ENCODE measurements around the gene CHCHD4. TPM values are rescaled to one million over a fixed set of nuclear protein-coding genes. Genes with fewer than 3 reads are reported as not detected.

The CHCHD4 gene
- total RNA-seq, 1 experiment from 2014 or later: 27.5 TPM

DNA sequence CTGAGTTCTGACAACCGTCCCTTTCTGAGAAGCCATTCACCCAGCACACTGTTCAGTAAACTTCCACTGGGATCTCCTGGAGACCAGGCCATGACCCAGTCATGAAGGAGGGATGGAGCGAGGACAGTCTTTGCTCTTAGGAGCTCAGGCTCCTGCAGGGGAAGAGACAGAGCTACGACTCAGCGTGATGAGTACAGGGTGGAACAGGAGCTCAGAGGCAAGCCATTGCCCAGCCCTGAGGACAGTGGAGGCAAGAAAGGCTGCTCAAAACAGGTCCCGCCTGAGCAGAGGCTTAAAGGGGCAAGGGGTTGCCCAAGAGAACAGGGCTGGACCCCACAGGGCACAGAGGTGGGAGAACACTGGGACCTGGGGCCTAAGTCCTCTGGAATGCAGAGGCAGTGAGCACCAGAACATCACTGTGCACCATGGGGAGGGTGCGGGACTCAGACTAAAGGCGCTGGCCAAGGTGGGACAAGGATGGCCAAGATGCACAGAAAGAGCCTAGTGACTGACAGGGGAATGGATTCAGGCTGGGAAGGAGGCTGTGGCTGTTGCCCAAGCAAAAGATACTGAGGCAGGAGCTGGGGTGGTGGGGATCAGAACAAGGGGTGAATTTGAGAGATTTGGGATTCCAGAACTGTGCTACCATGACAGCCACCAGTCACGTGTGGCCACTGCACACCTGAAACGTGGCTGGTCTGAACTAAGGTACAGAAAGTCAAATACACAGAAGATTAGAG, 26.0 kb upstream of the CHCHD4 start:
- ChIA-PET POLR2A (interaction anchor here (0.5 kb wide), 1 partner anchor 665 kb away, joined by 6 read pairs; no protein-coding TSS in a partner anchor), CTCF (interaction anchor here (0.9 to 1.8 kb wide), 2 partner anchors 25 to 53 kb away, joined by 3 to 4 read pairs; no protein-coding TSS in a partner anchor)
- peaks cover 20% of the 10 kb centered on the region for H3K4me1 Mint-ChIP-seq
- DNase-seq (ENCODE audit: low spot score) (no peak), ATAC-seq (no peak)
- no peak for TF ChIP-seq NFE2L1 (CRISPR knock-in tag; IDR thresholded peaks at IDR 0.05)
- TF ChIP-seq ZNF671 (CRISPR knock-in tag; IDR thresholded peaks at IDR 0.05): no peak
- no peak for TF ChIP-seq ATF1 (CRISPR knock-in tag; IDR thresholded peaks at IDR 0.05)
- TF ChIP-seq, protein P1, sequence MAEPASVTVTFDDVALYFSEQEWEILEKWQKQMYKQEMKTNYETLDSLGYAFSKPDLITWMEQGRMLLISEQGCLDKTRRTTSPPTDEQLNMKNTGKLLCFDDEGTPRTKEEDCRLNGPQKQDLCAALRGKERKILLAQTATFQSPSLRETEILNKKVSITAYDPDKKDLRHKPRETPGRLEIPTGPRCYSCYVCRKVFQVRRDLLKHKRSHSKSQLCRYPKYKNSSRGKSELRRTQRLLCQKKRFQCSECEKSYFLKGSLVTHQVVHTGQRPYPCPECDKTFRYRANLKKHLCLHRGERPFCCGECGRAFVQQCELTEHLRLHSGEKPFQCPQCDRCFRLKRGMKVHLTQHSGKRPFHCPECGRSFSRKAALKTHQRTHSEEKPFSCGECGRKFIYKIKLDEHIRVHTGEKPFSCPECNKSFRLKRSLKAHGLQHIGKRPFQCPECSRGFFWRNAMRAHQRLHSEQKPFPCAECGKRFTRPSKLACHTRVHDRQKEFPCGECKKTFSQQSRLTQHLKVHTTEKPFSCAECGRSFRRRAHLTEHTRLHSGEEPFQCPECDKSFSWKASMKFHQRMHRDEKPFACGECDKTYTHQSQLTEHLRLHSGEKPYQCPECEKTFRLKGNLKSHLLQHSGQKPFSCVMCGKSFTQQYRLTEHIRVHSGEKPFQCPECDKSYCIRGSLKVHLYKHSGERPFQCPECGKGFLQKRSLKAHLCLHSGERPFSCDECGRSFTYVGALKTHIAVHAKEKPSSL (CRISPR knock-in tag; conservative IDR thresholded peaks at IDR 0.05): no peak
- TF ChIP-seq ELF4 (CRISPR knock-in tag; IDR thresholded peaks at IDR 0.05; ENCODE audit: low read depth): no peak
- H3K27me3 Mint-ChIP-seq (ENCODE audit: low read depth): no peaks in the 10 kb centered on the region
- peak overlapping the region; percentile 77 for H3K27ac Mint-ChIP-seq
- H3K9me3 Mint-ChIP-seq: no peaks in the 10 kb centered on the region
- peaks cover 23% of the 10 kb centered on the region for H3K36me3 Mint-ChIP-seq
- no peak overlapping the region for H3K4me3 Mint-ChIP-seq

DNA sequence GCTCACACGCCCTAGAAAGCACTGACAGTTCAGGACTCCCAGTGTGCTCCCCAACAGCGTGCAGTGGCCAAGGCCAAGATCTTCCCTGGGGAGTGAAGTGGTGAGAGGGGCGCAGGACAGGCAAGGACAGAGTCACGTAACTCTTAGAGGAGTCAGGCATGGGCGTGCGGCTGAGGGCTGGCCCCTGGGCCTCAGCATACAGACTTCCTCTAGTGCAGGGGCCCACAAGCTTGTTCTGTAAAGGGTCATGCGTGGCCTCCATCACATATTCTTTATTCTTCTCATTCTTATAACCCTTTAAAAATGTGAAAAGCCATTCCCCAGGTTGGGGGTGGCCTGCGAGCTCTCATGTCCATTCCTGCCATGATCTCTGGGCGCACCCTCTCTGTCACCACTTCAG, 25.4 kb upstream of the CHCHD4 start:
- H3K4me1 Mint-ChIP-seq: peaks cover 22% of the 10 kb centered on the region
- TF ChIP-seq ELF4 (CRISPR knock-in tag; IDR thresholded peaks at IDR 0.05; ENCODE audit: low read depth) (no peak), NFATC4 (CRISPR knock-in tag; IDR thresholded peaks at IDR 0.05) (no peak), ATF1 (CRISPR knock-in tag; IDR thresholded peaks at IDR 0.05) (no peak), ZNF416 (CRISPR knock-in tag; IDR thresholded peaks at IDR 0.05) (no peak), CBFB (CRISPR knock-in tag; IDR thresholded peaks at IDR 0.05; ENCODE audit: low read depth) (no peak), RELA (CRISPR knock-in tag; IDR thresholded peaks at IDR 0.05; ENCODE audit: borderline replicate concordance) (no peak), TP53 (CRISPR knock-in tag; IDR thresholded peaks at IDR 0.05) (no peak)
- TF ChIP-seq, protein P2, sequence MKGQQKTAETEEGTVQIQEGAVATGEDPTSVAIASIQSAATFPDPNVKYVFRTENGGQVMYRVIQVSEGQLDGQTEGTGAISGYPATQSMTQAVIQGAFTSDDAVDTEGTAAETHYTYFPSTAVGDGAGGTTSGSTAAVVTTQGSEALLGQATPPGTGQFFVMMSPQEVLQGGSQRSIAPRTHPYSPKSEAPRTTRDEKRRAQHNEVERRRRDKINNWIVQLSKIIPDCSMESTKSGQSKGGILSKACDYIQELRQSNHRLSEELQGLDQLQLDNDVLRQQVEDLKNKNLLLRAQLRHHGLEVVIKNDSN (CRISPR knock-in tag; IDR thresholded peaks at IDR 0.05): no peak
- TF ChIP-seq, protein P3, sequence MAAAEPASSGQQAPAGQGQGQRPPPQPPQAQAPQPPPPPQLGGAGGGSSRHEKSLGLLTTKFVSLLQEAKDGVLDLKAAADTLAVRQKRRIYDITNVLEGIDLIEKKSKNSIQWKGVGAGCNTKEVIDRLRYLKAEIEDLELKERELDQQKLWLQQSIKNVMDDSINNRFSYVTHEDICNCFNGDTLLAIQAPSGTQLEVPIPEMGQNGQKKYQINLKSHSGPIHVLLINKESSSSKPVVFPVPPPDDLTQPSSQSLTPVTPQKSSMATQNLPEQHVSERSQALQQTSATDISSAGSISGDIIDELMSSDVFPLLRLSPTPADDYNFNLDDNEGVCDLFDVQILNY (CRISPR knock-in tag; IDR thresholded peaks at IDR 0.05): no peak
- no peaks in the 10 kb centered on the region for H3K27me3 Mint-ChIP-seq (ENCODE audit: low read depth)
- H3K36me3 Mint-ChIP-seq: peaks cover 23% of the 10 kb centered on the region
- H3K4me3 Mint-ChIP-seq: no peak overlapping the region
- POLR2A ChIA-PET: no interaction called here
- CTCF ChIA-PET: interaction anchor here (0.9 to 1.8 kb wide), 2 partner anchors 24 to 53 kb away, joined by 3 to 4 read pairs; no protein-coding TSS in a partner anchor
- no peak for ATAC-seq
- H3K27ac Mint-ChIP-seq: peak overlapping the region; percentile 77
- no peak for DNase-seq (ENCODE audit: low spot score)
- no peaks in the 10 kb centered on the region for H3K9me3 Mint-ChIP-seq

DNA sequence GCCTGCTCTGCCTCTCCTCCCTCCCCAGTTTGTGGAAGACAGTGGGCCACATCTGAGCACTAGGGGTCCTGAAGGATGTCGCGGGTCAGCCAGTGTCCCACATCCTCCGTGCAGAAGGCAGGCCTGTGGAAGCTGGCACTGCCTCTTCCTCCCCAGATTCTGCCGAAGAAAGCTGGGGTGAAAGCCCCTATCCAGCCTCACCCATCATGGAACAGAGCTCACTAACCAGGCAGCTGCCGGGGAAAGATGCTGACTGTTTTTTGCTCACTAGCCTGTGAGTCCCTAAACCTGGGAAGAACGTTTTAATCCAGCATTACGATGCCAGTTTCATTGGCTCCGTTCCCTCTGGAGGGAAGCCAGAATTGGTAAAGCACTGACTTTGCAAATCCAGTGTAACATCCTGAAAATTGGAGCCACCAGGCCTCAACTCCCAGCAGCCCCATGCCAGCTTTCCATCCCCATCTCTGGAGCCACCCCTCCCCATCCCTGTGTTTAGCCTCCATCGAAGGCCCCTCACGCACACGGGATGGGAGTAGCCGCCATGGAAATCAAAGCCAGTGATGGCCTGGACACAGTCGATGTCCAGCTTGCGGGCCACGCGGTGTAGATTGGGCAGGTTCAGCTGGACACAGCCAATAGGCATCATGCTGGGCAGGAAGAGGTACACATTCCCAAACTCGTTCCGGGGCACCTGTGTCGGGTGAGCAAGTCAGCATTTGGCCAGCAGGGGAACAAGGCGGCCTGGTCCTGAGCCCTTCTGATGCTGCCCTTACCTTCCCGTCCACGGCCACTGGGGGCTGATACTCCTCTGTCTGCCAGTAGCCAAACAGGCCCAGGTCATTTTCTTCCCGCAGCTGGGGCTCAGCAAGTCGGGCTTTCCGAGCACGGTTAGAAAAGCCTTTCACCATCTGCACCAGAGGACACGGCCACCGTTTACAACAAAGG, 23.6 kb upstream of the CHCHD4 start:
- H3K9me3 Mint-ChIP-seq: no peaks in the 10 kb centered on the region
- H3K4me3 Mint-ChIP-seq: no peak overlapping the region; the same call in 1 of the 2 replicates
- H3K36me3 Mint-ChIP-seq: peaks cover 18% of the 10 kb centered on the region
- DNase-seq (ENCODE audit: low spot score): peak; percentile 86
- H3K4me1 Mint-ChIP-seq: peaks cover 31% of the 10 kb centered on the region
- H3K27ac Mint-ChIP-seq: peak overlapping the region; percentile 91
- no peaks in the 10 kb centered on the region for H3K27me3 Mint-ChIP-seq (ENCODE audit: low read depth)
- ChIA-PET POLR2A (interaction anchor here (1.0 to 1.2 kb wide), 2 partner anchors 23 to 30 kb away, joined by 3 read pairs; partner anchors contain the start of genes CHCHD4, LSM3, TMEM43 and XPC), CTCF (interaction anchor here (1.0 to 2.0 kb wide), 6 partner anchors 23 to 252 kb away, joined by 3 to 20 read pairs (median 7); partner anchors contain the start of genes LSM3, TMEM43 and XPC)
- peak; percentile 93 for ATAC-seq
- no peak for TF ChIP-seq MXD4 (CRISPR knock-in tag; IDR thresholded peaks at IDR 0.05; ENCODE audit: borderline replicate concordance)
- TF ChIP-seq, protein P4, sequence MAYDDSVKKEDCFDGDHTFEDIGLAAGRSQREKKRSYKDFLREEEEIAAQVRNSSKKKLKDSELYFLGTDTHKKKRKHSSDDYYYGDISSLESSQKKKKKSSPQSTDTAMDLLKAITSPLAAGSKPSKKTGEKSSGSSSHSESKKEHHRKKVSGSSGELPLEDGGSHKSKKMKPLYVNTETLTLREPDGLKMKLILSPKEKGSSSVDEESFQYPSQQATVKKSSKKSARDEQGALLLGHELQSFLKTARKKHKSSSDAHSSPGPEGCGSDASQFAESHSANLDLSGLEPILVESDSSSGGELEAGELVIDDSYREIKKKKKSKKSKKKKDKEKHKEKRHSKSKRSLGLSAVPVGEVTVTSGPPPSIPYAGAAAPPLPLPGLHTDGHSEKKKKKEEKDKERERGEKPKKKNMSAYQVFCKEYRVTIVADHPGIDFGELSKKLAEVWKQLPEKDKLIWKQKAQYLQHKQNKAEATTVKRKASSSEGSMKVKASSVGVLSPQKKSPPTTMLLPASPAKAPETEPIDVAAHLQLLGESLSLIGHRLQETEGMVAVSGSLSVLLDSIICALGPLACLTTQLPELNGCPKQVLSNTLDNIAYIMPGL (CRISPR knock-in tag; IDR thresholded peaks at IDR 0.05): peak; percentile 46; the same call in 1 of the 2 replicates
- no peak for TF ChIP-seq ZNF263 (CRISPR knock-in tag; IDR thresholded peaks at IDR 0.05; ENCODE audit: low read depth)
- no peak for TF ChIP-seq CBFB (CRISPR knock-in tag; IDR thresholded peaks at IDR 0.05; ENCODE audit: low read depth)
- TF ChIP-seq CREM (CRISPR knock-in tag; IDR thresholded peaks at IDR 0.05): no peak
- TF ChIP-seq, protein P5, sequence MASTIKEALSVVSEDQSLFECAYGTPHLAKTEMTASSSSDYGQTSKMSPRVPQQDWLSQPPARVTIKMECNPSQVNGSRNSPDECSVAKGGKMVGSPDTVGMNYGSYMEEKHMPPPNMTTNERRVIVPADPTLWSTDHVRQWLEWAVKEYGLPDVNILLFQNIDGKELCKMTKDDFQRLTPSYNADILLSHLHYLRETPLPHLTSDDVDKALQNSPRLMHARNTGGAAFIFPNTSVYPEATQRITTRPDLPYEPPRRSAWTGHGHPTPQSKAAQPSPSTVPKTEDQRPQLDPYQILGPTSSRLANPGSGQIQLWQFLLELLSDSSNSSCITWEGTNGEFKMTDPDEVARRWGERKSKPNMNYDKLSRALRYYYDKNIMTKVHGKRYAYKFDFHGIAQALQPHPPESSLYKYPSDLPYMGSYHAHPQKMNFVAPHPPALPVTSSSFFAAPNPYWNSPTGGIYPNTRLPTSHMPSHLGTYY (CRISPR knock-in tag; IDR thresholded peaks at IDR 0.05): no peak
- TF ChIP-seq ETV6 (CRISPR knock-in tag; IDR thresholded peaks at IDR 0.05): no peak
- peak; percentile 29; the same call in 1 of the 2 replicates for TF ChIP-seq FOXP1 (CRISPR knock-in tag; IDR thresholded peaks at IDR 0.05; ENCODE audit: borderline replicate concordance)
- TF ChIP-seq, protein P1 (CRISPR knock-in tag; conservative IDR thresholded peaks at IDR 0.05): no peak
